HFF-Myc (cell line): Measurements from ENCODE around the gene SLC17A9.

Source experiments
- DNase-seq: peaks from one replicate; pipeline ENCODE4 v3.0.0-alpha.2; 2011; ENCODE audit warnings: low read depth; ENCODE audit errors: extremely low read depth
- H3K4me3 ChIP-seq: replicated peaks from 2 replicates; pipeline ENCODE4 v1.5.1; 2011; ENCODE audit warnings: low read depth, mild to moderate bottlenecking, control low read depth, low read length
- TF ChIP-seq, protein P1 (sequence below): IDR thresholded peaks from 2 replicates; pipeline ENCODE4 v1.5.1; 2012; ENCODE audit warnings: mild to moderate bottlenecking, low read depth, low read length, control low read depth; ENCODE audit errors: missing control alignments

Gene SLC17A9

DNA sequence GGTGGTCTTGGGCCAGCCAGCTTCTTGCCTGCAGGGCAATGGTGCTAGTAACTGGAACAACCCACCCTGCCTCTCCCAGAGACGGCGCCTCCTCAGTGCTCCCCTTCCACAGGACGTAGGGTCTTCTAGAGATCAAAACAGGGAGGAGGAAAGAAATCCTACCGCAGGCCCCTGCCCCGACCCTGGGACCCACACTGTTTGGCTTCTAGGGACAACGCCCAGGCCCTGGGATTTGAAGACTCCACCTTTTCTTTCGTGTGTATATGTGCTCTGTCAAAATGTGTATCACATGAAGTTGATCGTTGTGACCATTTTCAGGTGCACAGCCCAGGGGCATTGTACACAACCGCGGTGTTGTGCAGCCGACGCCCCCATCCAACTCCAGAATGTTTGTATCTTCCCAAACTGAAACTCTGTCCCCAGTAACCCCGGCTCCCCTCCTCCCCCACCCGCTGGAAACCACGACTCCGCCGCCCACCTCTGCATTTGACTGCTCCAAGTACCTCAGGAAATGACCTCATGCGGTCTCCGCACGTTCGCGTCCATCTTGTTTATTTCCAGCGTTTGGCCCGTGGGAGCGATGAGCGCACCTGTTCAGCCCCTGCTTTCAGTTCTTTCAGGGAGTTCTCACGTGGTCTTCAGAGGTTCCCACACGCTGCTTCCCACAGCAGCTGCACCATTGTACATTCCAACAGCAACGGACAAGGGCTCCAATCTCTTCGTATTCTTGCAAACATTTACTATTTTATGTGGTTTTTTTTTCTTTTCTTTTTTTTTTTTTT, 57.7 kb downstream of the SLC17A9 start:
- TF ChIP-seq, protein P1, sequence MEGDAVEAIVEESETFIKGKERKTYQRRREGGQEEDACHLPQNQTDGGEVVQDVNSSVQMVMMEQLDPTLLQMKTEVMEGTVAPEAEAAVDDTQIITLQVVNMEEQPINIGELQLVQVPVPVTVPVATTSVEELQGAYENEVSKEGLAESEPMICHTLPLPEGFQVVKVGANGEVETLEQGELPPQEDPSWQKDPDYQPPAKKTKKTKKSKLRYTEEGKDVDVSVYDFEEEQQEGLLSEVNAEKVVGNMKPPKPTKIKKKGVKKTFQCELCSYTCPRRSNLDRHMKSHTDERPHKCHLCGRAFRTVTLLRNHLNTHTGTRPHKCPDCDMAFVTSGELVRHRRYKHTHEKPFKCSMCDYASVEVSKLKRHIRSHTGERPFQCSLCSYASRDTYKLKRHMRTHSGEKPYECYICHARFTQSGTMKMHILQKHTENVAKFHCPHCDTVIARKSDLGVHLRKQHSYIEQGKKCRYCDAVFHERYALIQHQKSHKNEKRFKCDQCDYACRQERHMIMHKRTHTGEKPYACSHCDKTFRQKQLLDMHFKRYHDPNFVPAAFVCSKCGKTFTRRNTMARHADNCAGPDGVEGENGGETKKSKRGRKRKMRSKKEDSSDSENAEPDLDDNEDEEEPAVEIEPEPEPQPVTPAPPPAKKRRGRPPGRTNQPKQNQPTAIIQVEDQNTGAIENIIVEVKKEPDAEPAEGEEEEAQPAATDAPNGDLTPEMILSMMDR: no peak
- no peak for DNase-seq
- H3K4me3 ChIP-seq: no peak overlapping the region

DNA sequence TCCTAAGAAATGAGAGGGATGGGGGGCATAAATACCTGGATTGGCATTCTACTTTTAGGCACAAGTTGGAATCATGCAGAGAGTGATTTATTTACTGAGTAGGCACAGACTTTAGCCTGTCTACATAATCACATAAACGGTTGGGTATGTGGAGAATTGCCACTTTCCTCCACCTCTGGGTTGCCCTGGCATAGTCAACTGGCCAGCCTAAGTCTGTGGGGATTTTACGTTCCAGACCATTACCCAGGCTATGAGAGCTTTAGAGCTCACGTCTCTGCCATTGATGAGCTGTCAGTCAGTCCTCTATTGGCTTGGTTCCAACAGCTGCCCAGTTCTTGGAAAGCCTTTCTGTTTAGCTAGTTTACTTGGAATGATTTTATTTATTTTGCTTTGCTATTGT, 59.3 kb downstream of the SLC17A9 start:
- TF ChIP-seq, protein P1: no peak
- H3K4me3 ChIP-seq: no peak overlapping the region
- no peak for DNase-seq

DNA sequence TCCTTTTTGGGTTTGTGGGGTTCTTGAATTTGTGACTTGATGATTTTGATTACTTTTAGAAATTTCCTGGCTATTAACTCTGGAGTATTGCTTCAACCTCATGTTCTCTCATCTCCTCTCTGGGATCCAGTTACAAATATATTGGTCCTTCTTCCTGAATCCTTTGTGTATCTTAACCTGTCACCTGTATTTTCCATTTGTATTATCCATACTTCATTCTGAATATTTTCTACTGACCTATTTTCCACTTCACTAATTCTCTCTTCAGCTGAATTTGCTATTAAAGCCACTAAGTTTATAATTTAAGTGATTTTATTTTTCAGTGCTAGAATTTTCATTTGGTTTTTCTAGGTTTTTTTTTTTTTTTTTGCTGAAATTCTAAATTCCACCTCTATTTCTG, 60.7 kb downstream of the SLC17A9 start:
- TF ChIP-seq, protein P1: no peak
- H3K4me3 ChIP-seq: no peak overlapping the region
- no peak for DNase-seq

DNA sequence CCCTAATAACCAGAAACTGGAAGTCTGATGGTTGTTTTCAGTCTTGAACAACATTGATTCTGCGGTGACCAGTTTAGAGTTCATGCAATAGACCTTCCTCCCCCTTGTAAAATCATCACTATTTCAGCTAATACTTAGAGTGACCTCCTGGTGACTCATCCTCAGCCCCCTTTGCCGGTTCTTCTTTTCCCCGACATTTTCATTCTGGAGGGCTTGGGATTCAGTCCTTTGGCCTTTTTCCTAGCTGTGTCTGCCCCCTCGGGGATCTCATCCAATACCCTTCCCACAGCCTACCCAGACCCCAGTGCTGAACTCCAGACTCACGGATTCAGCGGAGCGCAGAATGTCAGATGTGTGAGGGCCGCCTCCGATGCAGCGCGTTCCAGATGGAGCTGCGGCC, 61.8 kb downstream of the SLC17A9 start:
- no peak for DNase-seq
- no peak overlapping the region for H3K4me3 ChIP-seq
- TF ChIP-seq, protein P1: no peak

DNA sequence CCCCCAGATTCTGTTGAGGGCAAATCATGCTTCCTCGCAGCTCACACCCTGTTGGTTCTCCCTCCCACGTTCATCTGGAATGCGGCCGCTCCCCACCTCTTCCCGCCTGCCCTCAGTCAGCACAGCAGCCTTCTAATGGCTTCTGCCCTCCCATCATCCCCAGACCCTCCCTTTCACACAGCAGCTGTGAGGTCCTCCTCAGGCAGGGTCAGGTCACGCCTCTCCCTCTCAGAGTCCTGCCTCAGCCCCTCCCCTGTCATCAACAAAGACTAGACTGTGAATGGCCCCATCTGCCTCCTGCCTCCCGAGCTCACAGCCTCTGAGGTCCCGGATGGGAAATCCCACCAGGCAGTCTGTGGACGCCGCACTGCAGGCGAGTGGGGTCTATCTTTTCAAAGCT, 62.2 kb downstream of the SLC17A9 start:
- no peak overlapping the region for H3K4me3 ChIP-seq
- no peak for DNase-seq
- TF ChIP-seq, protein P1: no peak

DNA sequence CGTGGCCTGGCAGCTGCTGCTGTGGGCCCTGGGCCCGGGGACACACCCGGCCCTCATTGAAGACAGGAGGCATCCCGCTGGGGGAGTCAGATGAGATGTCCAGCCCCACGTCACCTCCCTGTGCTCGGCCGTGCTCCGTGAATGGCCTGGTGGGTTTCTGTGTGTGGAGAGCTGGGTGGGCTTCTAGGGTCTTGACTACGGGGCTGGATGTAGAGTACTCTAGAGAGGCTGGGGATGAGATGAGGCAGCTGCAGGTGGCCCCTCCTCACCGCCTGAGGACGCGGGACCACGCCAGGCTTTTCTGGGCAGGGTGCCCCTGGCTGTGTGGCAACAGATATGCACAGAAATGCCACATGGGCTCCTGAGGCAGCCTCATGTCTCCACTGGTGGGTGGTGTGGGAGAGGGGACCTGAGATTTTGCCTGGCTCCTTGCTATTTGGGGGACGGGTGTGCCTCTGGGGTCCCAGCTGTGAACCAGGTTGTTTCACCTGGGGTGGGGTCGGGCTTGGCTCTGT, 62.7 kb downstream of the SLC17A9 start:
- TF ChIP-seq, protein P1: no peak
- H3K4me3 ChIP-seq: no peak overlapping the region
- no peak for DNase-seq
